Ishikawa (cell line): Measurements from ENCODE around the gene C1orf50.

Source experiments
- CEBPB ChIP-seq: IDR thresholded peaks from 2 replicates; pipeline ENCODE4 v1.6.1; 2012
- CREB1 ChIP-seq: IDR thresholded peaks from 2 replicates; pipeline ENCODE4 v1.6.1; 2012; ENCODE audit warnings: low read depth
- EGR1 ChIP-seq: IDR thresholded peaks from 2 replicates; pipeline ENCODE4 v1.6.1; 2012
- EP300 ChIP-seq: IDR thresholded peaks from 2 replicates; pipeline ENCODE4 v1.6.1; 2012; ENCODE audit warnings: borderline replicate concordance
- FOXM1 ChIP-seq: IDR thresholded peaks from 2 replicates; pipeline ENCODE4 v1.6.1; 2012; ENCODE audit warnings: low read depth, borderline replicate concordance
- MAX ChIP-seq: IDR thresholded peaks from 2 replicates; pipeline ENCODE4 v1.6.1; 2012
- NFIC ChIP-seq: IDR thresholded peaks from 2 replicates; pipeline ENCODE4 v1.6.1; 2012
- RAD21 ChIP-seq: IDR thresholded peaks from 2 replicates; pipeline ENCODE4 v1.6.1; 2012; ENCODE audit warnings: low read depth
- REST ChIP-seq: IDR thresholded peaks from 2 replicates; pipeline ENCODE4 v1.6.1; 2012; ENCODE audit warnings: low read depth, mild to moderate bottlenecking
- TAF1 ChIP-seq: IDR thresholded peaks from 2 replicates; pipeline ENCODE4 v1.6.1; 2012; ENCODE audit warnings: low read depth, mild to moderate bottlenecking
- TCF12 ChIP-seq: IDR thresholded peaks from 2 replicates; pipeline ENCODE4 v1.6.1; 2012; ENCODE audit warnings: low read depth
- TEAD4 ChIP-seq: IDR thresholded peaks from 2 replicates; pipeline ENCODE4 v1.6.1; 2012
- USF1 ChIP-seq: IDR thresholded peaks from 2 replicates; pipeline ENCODE4 v1.6.1; 2012
- YY1 ChIP-seq: IDR thresholded peaks from 2 replicates; pipeline ENCODE4 v1.6.1; 2012; ENCODE audit warnings: low read depth
- ZBTB7A ChIP-seq: IDR thresholded peaks from 2 replicates; pipeline ENCODE4 v1.6.1; 2012; ENCODE audit warnings: low read depth

The C1orf50 gene

GRCh38 chr1:42744148-42744413 lies 23.0 kb upstream of the C1orf50 start:
- no peak for TF ChIP-seq CEBPB
- no peak for TF ChIP-seq CREB1
- TF ChIP-seq ZBTB7A: no peak
- no peak for TF ChIP-seq EP300
- TF ChIP-seq RAD21: no peak
- no peak for TF ChIP-seq YY1
- no peak for TF ChIP-seq TAF1
- TF ChIP-seq MAX: no peak
- no peak for TF ChIP-seq EGR1
- TF ChIP-seq NFIC: no peak
- TF ChIP-seq TEAD4: no peak
- no peak for TF ChIP-seq TCF12
- TF ChIP-seq USF1: no peak
- TF ChIP-seq REST: no peak

- TF ChIP-seq TAF1: no peak
- TF ChIP-seq USF1: no peak
- no peak for TF ChIP-seq TEAD4
- no peak for TF ChIP-seq NFIC
- TF ChIP-seq TCF12: no peak
- no peak for TF ChIP-seq YY1
- no peak for TF ChIP-seq REST
- no peak for TF ChIP-seq CEBPB
- TF ChIP-seq MAX: no peak
- no peak for TF ChIP-seq CREB1
- no peak for TF ChIP-seq FOXM1
- TF ChIP-seq RAD21: no peak
- no peak for TF ChIP-seq ZBTB7A
- no peak for TF ChIP-seq EP300
- no peak for TF ChIP-seq EGR1
Measured at GRCh38 chr1:42745851-42746250, 21.2 kb upstream of the C1orf50 start.

GRCh38 chr1:42746436-42747105 lies 20.5 kb upstream of the C1orf50 start:
- no peak for TF ChIP-seq FOXM1
- no peak for TF ChIP-seq ZBTB7A
- TF ChIP-seq TEAD4: no peak
- TF ChIP-seq TCF12: no peak
- no peak for TF ChIP-seq YY1
- TF ChIP-seq USF1: no peak
- TF ChIP-seq RAD21: no peak
- TF ChIP-seq MAX: no peak
- TF ChIP-seq CEBPB: no peak
- TF ChIP-seq TAF1: no peak
- no peak for TF ChIP-seq CREB1

- TF ChIP-seq RAD21: peak; percentile 68
- TF ChIP-seq REST: no peak
- TF ChIP-seq EP300: no peak
Measured at GRCh38 chr1:42747125-42747524, 19.9 kb upstream of the C1orf50 start.
